ENCODE results near the gene CUL4A.

Gene CUL4A

GRCh38 chr13:113179374-113180230, 29.8 kb upstream of the CUL4A start:
- no peak for DNase-seq (ENCODE audit: low read depth in 2 of 2)

DNA sequence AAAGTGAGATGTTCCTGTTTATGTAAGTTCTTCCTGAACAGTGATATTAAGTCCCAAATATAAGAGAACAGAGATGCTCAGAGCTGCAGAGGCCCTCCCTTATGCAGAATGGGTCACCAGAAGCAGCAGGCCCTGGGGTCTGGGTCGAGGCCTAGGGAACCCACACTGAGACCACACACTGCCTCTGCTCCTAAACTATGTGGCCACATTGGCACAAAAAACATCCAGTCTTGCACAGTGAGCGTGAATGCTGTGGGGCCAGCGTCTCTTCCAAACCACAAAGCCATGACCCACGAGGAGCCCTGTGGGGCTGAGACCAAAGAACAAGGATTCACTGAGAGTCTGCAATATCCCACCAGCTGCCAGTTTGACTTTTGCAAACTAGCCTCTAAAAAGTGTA, 27.4 kb upstream of the CUL4A start:
- DNase-seq (ENCODE audit: low read depth in 2 of 2) = no peak

- DNase-seq (ENCODE audit: low read depth in 2 of 2) = no peak
Measured at GRCh38 chr13:113183450-113184129, 25.8 kb upstream of the CUL4A start.

DNA sequence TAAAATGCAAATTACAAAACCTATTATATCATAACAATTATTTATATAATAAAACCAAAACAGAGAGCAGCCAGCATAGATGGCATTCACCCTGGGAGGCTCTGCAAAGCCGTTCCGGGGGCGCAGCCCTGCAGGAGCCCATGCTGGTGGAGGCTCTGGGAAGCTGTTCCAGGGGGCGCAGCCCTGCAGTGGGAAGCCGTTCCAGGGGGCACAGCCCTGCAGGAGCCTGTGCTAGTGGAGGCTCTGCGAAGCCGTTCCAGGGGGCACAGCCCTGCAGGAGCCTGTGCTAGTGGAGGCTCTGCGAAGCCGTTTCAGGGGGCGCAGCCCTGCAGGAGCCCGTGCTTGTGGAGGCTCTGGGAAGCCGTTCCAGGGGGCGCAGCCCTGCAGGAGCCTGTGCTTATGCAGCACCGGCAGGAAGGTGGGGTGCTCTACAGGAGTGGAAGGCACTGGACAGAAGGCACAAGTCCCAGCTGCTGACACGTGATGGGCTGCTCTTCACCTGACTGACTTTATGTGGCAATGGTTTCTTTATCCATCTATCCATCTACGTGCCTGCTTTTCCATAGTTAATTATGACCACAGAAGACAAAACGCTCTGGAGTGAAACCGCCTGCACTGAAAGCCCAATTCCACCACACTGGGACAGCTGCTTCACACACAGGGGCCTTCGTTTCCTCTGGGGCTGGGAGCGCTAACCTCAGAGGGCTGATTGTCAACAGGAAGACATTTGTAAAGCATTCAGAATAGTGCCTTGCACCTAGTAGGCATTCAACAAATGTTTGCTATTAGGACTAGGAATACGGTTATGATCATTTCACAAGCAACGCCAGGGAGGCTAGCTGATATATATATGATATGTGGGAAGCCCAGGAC, 24.6 kb upstream of the CUL4A start:
- no peak for DNase-seq (ENCODE audit: low read depth in 2 of 2)

DNA sequence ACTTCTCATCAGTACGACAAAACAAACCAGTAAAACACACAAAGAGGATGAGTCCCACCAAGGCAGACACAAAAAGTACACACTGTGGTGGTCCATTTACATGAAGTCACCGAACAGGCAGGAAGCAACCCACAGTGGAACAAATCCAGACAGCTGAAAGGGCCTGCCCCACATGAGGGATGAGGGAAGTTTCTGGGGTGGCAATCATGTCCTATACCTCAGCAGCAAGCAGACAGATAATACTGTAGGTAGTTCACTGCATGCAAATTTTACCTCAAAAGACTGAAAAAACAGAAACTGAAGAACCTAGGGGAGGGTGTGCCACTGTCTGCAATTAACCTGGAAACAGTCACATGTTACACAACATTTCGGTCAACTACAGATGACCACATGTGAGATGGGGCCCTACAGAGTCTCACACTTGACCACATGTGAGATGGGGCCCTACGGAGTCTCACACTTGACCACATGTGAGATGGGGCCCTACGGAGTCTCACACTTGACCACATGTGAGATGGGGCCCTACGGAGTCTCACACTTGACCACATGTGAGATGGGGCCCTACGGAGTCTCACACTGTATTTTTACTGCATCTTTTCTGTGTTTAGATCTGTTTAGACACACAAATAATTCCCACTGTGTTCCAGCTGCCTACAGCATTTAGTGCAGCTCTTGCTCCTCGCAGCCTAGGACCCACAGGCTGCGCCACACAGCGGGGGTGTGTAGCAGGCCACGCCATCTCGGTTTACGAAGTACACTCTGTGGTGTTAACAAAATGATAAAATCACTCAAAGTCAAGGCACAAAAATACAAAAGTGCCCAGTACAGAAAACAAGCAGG, 23.1 kb upstream of the CUL4A start:
- DNase-seq (ENCODE audit: low read depth in 2 of 2) = no peak

GRCh38 chr13:113187263-113187669, 22.1 kb upstream of the CUL4A start:
- DNase-seq (ENCODE audit: low read depth in 2 of 2) = peak; percentile 66 to 68

- DNase-seq (ENCODE audit: low read depth in 2 of 2) = no peak
Measured at GRCh38 chr13:113187883-113188665, 21.3 kb upstream of the CUL4A start.

DNA sequence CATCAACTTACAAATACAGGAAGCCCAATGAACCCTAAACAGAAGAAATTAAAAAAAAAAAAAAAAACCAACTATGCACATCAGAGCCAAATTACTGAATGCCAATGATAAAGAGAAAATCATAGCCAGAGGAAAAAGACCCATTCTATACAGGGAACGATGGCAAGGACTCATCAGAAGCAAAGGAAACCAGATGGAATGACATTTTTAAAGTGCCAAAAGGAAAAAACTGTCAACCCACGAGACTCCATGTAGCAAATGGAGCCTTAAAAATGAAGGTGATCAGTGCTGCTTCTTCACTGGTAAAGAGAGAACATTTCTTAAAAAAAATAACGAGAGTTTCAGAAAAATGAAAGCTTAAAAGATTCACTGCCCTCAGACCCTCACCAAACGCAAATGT, 19.2 kb upstream of the CUL4A start:
- no peak for DNase-seq (ENCODE audit: low read depth in 2 of 2)

- DNase-seq (ENCODE audit: low read depth in 2 of 2) = no peak
Measured at GRCh38 chr13:113192279-113192678, 17.1 kb upstream of the CUL4A start.

DNA sequence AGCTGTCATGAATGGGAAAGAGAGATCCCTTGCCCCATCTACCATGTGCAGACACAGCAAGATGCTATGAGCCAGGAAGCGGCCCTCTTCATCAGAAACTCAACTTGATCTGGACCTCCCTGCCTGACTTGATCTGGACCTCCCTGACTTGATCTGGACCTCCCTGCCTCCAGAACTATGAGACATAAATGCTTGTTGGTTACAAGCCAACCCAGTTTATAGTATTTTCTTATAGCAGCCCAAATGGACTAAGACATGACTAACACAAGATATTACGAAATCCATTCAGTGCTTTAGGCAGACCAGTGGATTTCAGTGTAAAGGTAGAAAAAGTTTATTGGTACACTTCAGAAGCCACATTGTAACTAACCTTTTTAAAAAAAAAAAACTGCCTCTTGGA, 16.5 kb upstream of the CUL4A start:
- no peak for DNase-seq (ENCODE audit: low read depth in 2 of 2)

DNA sequence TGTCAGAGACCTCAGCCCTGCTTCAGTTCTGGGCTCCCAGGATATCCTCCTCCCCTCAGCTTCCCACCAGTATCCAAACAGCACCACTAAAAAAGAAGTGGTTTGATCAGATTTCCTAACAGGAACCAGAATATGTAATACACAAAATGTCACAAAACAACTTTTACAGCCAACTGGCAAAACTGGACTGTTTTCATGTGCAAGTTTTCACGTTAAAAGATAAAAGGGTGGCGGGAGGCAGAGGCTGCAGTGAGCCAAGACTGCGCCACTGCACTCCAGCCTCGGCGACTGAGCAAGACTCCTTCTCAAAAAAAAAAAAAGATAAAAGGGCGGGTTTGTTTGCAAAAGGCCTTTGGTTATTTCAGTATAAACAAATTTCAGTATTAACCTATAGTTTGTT, 14.1 kb upstream of the CUL4A start:
- DNase-seq (ENCODE audit: low read depth in 2 of 2) = no peak

GRCh38 chr13:113196970-113197737, 12.3 kb upstream of the CUL4A start:
- no peak for DNase-seq (ENCODE audit: low read depth in 2 of 2)

- no peak for DNase-seq (ENCODE audit: low read depth in 2 of 2)
Measured at GRCh38 chr13:113201815-113202214, 7.6 kb upstream of the CUL4A start.

- no peak for DNase-seq (ENCODE audit: low read depth in 2 of 2)
Measured at GRCh38 chr13:113202912-113203311, 6.5 kb upstream of the CUL4A start.

GRCh38 chr13:113203507-113204377, 5.7 kb upstream of the CUL4A start:
- no peak for DNase-seq (ENCODE audit: low read depth in 2 of 2)

DNA sequence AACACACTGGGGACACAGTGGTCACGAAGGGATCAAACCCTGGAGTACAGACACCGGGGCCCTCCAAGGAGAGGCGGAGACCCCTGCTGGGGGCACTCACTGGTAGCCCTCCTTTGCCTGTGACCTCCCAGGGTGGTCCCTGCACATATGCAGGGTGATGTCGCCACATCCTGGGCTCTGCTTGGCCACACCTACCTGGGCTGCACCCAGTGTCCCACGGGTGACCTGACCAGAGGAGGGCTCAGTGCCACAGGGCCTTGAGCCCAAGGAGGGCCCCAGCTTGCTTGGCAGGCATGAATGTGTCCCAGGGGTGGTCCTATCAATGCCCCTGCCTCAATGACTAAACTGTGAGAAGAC, 5.1 kb upstream of the CUL4A start:
- DNase-seq (ENCODE audit: low read depth in 2 of 2) = no peak

- DNase-seq (ENCODE audit: low read depth in 2 of 2) = no peak
Measured at GRCh38 chr13:113205428-113205931, 3.9 kb upstream of the CUL4A start.

GRCh38 chr13:113207460-113207859, 2.0 kb upstream of the CUL4A start:
- no peak for DNase-seq (ENCODE audit: low read depth in 2 of 2)

All from stimulated activated CD4-positive, alpha-beta T cell treated with anti-CD3 and anti-CD28 coated beads, Interleukin-15, amount 100 ng/mL, for 48 hours (primary cell).